GM19455 (cell line): ENCODE measurements around the gene BMP2.

ENCODE experiments used
- ATAC-seq: cut with Tn5 transposase; IDR thresholded peaks from one replicate; pipeline ENCODE4 v1.9.1; 2021; ENCODE audit not compliant: unreplicated experiment

BMP2 gene

DNA sequence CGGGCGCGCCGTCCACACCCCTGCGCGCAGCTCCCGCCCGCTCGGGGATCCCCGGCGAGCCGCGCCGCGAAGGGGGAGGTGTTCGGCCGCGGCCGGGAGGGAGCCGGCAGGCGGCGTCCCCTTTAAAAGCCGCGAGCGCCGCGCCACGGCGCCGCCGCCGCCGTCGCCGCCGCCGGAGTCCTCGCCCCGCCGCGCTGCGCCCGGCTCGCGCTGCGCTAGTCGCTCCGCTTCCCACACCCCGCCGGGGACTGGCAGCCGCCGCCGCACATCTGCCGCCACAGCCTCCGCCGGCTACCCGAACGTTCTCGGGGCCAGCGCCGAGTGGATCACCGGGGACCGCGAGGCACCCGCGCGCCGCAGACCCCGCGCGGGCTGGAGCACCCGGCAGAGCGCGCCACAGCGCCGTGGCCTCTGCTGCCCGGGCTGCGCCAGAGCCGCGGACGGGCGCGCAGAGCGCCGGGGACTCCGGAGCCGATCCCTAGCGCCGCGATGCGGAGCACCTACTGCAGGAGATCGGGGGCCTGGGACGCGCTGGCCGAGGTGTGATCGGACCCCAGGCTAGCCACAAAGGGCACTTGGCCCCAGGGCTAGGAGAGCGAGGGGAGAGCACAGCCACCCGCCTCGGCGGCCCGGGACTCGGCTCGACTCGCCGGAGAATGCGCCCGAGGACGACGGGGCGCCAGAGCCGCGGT, at the start of gene BMP2:
Gene BMP2 (plus strand): TSS at position 151 of the 692 bp plus-strand sequence. CDS start 2,441 bp downstream, outside the sequence.
- ATAC-seq: peak; percentile 56

DNA sequence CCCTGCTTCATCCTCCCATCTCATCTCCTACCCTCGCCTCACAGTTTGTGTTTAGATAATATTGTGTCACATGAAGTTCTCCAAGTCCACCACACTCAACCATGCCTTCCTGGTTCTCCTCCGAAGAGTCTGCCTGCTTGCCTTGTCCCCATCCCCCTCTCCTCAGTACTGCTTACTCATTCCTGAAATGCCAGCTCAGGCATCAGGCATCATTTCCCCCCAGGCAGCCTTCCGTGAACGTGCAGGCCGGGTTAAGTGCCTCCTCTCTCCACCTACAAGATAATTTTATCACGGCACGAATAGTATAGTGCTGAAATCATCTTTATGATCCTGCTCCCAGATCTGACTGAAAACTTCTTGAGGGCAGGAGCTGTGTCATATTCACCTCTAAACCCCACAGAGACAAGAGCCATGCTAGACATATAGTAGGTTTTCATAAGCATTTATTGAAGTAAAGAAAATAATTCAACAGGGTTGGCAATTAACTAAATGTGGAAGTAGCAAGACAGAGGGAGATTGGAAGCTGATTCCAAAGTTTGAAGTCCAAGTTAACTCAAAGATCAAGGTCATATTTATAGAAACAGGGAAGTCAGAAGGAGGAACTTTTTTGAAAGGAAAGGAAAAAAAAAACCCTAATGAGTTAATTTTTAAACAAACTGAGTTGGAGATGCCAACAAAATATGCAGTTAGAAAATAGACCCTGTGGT, 48.7 kb upstream of the BMP2 start:
- no peak for ATAC-seq

DNA sequence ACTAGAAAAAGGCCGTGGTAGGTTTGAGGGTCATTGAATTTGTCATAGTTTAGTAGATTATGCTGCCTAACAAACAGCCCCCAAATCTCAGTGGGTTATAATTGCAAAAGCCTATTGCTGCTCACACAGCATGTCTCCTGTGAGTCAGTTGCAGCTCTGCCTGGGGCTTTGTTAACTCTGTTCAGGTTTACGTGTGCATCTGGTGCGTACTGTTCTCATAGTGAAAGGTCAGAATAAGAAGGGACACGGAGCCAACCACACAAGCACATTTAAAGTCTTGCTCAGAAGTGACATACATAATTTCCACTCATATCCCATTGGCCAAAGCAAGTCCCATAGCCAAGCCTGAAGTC, 48.1 kb upstream of the BMP2 start:
- no peak for ATAC-seq

DNA sequence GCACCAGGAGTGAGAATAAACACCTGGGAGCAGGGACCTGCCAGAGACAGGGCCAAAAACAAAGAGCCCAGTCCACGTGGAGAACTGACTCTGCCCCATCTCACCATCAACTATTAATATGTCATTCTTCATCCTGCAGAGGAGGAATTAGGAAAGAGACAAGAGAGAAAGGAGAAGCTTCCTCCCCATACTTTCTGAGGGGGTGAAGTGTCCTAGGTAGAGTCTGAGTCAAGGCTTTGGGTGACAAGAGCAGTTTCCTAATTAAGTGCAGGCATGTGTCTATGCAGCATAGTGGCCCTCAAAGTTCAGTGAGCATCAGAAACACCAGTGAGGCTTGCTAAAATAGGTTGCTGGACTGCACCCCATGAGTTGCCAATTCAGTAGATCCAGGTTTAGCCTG, 40.7 kb upstream of the BMP2 start:
- ATAC-seq: no peak

DNA sequence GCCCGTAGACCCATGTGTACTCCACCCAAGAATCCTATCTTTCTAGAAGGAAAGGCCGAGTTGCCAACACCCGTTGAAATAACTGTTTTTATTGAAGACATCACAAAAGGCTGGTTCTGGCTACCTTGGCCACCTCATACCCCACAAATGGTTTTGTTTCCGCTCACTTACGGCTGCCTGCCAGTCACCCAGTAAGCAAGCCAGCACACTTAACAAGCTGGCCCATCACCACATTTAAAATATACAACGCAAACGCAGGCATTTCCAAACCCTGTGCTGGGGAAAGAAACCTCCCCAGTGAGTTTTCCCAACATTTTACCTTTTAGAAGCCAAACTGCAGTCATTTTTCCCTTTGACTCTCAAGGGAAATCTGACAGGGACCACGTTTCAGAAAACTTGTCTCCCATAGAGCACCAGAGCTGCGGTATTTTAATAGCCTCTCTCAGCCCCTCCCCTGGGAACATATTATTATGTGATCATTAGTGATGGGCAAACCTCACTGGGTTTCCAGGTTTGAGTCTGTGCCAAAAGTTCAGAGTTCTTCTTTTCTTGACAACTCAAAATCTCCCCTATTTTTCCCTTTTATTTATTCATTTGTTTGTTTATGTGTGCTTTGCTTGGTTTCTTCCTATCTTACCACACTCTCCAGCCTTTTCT, 36.7 kb upstream of the BMP2 start:
- ATAC-seq: no peak

DNA sequence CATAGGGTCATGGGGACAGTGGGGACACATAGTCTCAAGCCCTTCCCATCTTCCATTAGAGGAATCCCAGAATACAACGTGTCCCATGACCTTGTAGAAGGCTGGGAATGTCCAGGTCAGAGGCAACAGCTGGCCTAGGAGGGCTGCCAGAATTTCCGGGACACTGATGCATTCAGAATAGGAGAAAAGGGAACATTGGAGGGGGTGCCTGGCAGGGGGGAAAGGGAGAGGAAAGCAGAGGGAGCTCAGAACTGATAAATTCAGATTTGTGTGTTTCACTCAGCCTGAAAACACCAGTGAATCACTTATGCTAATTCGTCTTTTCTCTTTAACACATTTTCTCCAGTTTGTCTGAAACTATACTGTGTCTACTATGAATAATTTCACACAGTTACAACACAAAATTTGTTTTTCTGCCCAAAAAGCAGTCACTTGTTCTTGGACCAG, 35.5 kb upstream of the BMP2 start:
- ATAC-seq: no peak

DNA sequence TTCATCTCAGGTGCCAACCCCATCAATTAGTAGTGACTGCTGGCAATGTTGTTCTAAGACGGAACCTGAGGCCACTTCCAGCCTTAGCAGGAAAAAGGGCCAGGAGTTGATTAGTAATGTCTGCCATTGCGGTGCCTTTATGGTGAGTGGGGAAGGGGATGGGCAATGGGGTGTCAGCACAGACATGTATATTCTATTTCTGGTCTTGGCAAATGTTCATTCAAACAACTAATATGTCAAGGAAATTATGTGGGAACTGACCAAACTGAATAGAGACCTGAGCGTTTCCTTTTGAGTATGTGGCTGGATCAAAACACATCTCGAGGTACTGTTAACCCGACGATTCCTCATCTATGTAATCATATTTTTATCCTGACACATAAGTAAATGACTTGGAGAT, 34.6 kb upstream of the BMP2 start:
- ATAC-seq: no peak

DNA sequence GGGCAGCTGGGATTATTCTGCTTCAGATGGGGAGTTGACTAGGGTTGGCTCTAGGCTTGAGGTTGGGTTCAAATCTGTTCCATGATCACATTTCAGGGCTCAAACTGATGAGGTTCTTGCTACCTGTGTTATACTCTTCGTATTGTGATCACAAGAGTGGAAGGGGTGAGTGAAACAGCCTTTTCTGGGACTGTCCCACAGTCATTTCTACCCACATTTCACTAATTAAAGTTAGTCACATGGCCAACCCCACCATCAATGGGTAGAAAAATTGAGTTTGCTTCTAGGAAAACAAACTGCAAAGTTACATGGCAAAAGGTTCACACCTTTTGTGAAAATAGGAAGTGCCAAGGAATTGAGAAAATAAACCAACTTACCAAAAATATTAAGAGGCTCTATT, 33.5 kb upstream of the BMP2 start:
- ATAC-seq: no peak

DNA sequence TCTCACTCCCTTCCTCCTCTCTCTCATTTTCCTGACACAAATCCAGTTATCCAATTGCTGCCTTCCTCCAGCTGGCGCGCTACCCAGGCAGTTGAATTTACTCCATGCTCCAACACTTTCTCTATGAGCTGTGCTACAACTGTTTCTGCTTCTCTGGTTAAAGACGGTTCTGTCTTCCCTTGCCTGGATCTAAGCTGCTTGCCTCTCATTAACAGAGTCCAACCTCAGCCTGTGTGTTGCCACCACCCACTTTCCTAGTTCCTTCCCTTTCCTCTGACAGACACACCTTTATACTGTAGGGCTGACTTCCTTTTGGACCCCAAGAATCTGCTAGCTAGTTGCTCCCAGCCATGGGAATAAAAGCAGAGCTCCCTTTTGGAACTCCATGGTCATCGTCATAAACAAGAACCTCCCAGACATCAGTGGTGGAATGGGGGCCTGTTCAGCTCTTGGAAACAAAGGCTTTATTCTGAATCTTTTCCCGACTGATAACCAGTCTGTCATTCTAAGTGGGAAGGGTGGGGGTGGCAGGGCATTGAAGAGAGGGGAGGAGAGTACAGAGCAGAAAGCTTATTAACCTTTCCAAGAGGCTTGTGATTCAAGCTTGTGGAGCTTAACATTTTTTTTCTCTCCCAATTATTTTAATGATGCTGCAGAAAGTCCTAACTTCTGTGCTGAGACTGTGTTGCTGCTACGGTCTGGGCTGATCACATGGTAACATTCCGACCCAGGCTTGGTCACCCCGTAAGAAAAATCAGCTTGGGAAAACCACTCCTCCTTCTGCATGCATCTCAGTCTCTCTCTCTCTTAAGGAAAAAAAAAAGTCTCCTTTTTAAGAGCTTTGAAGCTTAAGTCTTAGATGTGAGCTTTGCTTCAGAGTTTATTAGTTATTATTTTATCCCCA, 31.3 kb upstream of the BMP2 start:
- no peak for ATAC-seq

DNA sequence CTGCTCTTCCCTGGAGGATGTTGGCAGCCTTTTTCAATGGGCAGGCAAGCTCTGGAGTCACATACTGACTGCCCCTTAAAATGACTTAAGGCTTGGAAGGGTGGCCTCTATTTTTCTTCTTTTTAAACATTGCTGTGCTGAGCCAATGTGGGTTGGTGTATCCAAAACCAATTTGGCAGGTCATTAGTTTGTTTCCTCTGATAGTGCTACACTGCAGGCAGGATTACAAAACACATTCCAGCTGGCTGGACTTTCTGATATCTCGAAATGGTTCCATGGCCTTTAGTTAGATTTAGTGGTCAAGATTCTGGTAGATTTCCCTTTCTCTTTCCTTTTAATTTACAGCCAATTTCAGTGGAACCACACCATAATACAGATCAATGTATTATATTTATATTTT, 28.1 kb upstream of the BMP2 start:
- ATAC-seq: no peak

DNA sequence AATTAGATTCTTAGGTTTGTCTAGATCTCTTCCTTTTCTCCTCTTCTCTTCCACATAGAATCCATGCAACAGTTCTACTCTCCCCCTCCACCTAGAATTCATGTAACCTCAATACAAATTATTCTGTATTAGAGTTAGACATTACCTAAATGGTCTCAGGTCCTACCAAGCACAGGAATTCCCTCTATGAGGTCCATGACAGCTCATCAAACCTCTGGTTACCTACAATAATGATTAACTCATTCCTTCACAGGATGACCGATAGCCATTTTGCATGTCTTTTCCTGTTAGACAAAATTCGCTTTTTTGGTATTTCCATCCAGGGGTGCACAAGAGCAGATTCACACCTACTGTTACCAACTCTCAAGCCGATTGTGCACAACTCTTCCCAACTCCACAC, 27.4 kb upstream of the BMP2 start:
- ATAC-seq: no peak

DNA sequence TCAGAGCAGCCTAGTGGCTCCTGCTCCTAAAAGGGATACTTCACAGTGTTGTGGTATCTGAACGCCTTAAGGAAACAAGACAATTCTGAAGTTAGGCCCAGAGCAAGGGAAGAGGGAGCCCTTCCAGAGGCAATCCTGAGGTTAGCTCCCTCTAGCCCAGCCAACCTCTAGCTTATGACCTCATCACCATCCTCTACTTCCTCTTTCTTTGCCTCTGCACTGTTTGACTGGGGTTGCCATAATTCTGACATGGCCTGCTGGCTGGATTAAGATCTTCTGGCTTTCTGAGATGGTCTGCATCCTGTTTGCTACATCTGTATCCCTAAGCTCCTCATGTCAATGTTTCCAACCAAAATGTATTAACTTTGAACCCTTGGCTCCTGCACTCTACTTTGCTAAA, 23.3 kb upstream of the BMP2 start:
- no peak for ATAC-seq

DNA sequence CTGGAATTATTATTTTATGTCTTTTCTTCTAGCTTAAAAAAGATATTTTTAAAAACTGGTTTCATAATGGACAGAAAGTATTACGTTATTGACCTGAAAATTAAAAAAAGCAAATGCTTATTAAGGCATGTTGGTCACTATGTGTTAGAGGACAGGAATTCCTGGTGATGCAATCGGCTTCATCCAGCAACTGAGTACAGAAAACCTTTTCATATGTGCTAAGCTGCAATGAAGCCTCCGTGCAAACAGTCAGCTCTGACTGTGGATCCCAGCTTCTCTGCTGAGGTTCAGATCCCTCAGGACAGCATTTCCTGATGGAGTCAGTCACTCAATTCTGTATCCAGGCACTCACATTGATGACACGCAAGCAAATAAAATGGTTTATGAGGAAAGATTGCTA, 22.7 kb upstream of the BMP2 start:
- ATAC-seq: no peak

DNA sequence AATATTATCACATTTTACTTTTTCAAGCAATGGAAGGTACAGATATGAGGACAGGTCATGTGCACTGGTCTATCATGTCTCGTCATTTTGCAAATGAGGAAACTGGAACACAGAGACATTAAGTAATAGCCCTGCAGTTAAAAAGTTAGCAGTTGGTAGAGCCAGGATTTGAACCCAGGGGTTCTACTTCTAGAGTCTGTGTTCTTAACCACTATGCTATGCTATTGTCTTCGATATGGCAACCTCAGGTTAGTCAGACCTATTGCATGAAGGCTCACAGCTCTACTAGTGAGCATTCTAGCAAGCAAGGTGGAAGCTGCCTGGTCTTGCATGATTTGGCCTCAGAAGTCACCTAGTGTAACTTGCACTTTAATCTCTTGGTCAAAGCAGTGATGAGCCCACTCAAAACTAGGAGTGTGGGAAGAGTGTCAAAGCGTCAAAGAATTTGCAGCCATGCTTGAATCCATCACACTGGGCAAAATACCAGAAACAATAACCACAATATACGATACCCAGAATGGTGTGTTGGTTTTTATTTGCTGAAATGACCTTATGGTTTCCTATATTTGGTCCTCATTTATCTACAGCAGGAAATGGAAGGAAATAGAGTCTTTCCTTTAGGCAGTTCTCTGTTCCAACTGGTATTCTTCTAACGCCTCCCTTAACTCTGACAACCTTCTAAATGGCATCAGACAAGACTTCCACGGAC, 20.4 kb upstream of the BMP2 start:
- no peak for ATAC-seq

DNA sequence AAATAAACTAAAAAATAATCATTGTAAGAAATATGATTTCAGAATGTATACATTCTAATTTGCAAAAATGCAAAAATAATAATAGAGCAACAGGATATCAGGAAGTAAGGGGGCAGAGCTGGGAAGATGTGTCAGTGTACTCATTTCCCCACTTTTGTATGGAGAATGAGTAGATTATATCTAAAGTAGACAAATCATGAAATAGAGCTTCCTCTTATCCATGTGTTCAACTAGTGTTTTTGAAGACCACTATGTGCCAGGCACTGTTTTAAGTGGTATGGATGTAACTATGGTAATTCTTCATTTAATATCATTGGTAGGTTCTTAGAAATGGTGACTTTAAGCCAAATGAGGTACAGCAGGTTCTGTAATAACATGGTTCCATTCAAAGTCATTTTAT, 17.0 kb upstream of the BMP2 start:
- ATAC-seq: no peak

DNA sequence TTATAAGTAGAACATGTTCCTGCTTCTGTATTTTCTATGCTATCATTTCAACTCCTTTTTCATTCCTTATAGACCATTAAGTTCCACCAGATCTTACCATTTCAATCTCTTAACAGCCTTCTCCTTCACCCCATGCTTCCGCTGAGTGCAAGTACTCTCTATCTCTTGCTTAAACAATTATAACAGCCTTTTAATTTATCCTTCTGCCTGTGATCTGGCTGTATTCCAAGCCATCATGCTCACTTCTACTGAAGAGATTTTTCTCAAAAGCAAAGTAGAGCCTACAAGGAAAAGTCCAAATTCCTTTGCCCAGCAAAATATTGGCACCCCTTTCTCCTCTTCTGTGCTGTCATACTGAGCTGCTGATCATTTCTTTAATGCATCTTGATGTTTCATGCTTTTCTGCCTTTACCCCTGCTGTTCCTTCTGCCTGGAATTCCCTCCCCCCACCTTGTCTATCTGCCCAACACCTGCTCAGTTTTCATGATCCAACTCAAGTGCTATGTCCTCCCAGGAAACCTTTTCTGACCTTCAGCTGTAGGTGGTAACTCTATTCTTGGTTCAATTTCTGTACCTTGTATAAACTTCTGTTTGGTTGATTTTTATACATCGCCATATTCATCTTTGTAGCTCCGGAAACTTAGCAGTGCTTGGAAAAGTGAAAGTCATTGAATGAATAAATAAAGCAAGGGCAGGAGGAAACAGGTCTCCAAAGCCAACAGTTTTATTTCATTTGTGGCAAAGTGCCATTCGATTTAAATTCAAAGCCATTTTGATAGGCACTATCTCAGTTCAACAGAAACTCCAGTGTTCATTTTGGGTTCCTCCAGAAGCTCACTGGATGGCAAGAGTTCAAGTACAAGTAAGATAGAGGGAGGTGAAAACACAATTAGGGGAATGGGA, 10.5 kb upstream of the BMP2 start:
- ATAC-seq: no peak

DNA sequence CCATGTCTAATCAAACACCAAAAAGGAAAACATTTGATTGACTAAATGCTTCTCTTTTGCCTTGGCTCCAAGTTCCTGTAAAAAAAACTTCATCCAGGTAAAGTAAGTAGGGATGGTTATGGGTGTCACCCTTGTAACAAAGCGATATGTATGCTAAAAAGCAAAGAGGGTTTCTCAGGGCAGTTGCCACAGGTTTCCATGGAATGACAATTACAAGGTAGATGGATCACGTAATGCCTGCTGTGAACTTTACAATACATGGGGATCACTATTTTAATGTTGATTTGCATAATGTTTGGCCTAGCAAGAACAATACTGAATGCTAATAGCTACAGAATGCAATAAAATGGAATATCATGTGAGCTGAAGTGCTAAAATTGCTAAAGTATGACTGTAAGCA, 2.9 kb upstream of the BMP2 start:
- ATAC-seq: no peak

DNA sequence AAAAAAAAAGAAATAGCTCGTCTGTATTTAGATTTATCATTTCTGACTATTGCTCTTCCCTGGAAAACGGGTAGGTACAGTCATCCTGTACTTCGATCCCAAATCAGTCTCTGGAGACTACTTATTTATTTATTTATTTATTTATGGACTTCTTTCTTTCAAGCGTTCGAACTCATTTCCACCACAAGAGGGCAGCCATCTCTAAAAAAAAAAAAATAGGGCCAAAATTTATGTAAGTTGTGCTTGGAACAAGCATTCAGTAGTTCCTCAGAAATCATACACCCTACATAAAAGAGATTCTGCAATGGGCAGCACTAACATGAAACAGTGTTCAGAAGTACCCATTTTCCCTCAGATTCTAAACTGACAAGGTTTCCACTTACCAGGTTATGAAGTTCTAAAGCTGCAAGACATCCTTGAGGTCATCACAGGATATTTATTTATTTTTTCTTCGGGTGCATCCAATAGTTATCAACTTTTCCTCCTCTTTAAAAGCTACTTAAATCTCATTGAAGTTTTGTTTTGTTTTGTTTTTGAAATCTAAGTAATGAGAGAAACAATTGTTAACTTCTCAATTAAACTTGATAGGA, 1.9 kb upstream of the BMP2 start:
- no peak for ATAC-seq

DNA sequence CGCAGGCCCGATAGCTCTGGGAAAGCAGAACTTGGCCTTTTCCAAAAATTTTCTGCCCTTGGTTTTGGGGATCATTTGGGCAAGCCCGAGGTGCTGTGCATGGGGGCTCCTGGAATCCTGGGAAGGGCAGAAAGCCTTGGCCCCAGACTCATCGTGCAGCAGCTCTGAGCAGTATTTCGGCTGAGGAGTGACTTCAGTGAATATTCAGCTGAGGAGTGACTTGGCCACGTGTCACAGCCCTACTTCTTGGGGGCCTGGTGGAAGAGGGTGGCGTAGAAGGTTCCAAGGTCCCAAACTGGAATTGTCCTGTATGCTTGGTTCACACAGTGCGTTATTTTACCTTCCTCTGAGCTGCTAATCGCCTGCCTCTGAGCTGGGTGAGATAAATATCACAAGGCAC, 1.1 kb upstream of the BMP2 start:
- no peak for ATAC-seq
